ENCODE measurements around the gene FUOM. TPM values are rescaled to one million over a fixed set of nuclear protein-coding genes. Genes with fewer than 3 reads are reported as not detected.

FUOM gene
- total and polyA plus RNA-seq, 9 of the 15 experiments (the other 6 are each of a cell fraction or from before 2014, with no cell fraction given): 1.8 to 96.1 (median 27.0) TPM

DNA sequence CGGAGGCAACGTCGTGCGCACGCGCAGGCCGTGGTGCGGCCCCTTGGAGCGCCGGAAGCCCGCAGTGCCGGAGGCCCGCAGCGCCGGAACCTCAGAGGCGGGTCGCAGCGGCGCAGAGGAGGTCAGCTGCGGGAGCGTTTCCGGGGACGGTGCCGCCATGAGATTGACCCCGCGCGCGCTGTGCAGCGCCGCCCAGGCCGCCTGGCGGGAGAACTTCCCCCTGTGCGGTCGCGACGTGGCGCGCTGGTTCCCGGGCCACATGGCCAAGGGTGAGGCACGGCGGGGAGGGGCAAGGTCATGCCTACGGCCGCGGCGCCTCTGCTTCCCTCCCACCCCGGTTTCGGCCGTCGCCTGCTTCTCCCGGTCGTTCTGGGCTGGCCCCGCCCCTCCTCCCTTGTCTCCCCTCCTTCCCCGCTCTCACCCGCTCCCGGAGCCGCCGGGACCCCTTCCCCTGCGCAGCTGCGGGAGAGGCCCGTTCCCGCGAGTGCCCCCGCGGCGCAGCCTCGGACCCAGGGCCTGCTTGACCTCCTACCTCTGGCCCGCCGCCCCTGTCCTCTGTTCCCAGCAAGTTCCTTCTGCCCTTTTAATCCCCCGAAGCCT lies 36.3 kb upstream of the FUOM start, which contains the start of gene MTG1 (continued):
- TF ChIP-seq BCOR (IDR thresholded peaks at IDR 0.05): 0 out of 2 replicates have a peak, but pooled peaks have one; percentile 7
- no peak for TF ChIP-seq HIVEP1 (CRISPR knock-in tag; IDR thresholded peaks at IDR 0.05)
- TF ChIP-seq, protein P1, sequence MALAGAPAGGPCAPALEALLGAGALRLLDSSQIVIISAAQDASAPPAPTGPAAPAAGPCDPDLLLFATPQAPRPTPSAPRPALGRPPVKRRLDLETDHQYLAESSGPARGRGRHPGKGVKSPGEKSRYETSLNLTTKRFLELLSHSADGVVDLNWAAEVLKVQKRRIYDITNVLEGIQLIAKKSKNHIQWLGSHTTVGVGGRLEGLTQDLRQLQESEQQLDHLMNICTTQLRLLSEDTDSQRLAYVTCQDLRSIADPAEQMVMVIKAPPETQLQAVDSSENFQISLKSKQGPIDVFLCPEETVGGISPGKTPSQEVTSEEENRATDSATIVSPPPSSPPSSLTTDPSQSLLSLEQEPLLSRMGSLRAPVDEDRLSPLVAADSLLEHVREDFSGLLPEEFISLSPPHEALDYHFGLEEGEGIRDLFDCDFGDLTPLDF (CRISPR knock-in tag; IDR thresholded peaks at IDR 0.05): peak; percentile 93
- TF ChIP-seq ZNF444 (CRISPR knock-in tag; IDR thresholded peaks at IDR 0.05): no peak
- 0 out of 2 replicates have a peak, but pooled peaks have one; percentile 33 for TF ChIP-seq HLTF (IDR thresholded peaks at IDR 0.05)
- no peak for TF ChIP-seq NFATC3 (IDR thresholded peaks at IDR 0.05)
- TF ChIP-seq, protein P2, sequence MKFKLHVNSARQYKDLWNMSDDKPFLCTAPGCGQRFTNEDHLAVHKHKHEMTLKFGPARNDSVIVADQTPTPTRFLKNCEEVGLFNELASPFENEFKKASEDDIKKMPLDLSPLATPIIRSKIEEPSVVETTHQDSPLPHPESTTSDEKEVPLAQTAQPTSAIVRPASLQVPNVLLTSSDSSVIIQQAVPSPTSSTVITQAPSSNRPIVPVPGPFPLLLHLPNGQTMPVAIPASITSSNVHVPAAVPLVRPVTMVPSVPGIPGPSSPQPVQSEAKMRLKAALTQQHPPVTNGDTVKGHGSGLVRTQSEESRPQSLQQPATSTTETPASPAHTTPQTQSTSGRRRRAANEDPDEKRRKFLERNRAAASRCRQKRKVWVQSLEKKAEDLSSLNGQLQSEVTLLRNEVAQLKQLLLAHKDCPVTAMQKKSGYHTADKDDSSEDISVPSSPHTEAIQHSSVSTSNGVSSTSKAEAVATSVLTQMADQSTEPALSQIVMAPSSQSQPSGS (CRISPR knock-in tag; IDR thresholded peaks at IDR 0.05): no peak
- TF ChIP-seq CEBPG (CRISPR knock-in tag; IDR thresholded peaks at IDR 0.05): no peak
- TF ChIP-seq CEBPG (tag; conservative IDR thresholded peaks at IDR 0.05 in 1 of 2, IDR thresholded peaks at IDR 0.05 in 1 of 2): no peak
- TF ChIP-seq, protein P3, sequence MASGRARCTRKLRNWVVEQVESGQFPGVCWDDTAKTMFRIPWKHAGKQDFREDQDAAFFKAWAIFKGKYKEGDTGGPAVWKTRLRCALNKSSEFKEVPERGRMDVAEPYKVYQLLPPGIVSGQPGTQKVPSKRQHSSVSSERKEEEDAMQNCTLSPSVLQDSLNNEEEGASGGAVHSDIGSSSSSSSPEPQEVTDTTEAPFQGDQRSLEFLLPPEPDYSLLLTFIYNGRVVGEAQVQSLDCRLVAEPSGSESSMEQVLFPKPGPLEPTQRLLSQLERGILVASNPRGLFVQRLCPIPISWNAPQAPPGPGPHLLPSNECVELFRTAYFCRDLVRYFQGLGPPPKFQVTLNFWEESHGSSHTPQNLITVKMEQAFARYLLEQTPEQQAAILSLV (tag; IDR thresholded peaks at IDR 0.05): no peak
- no peak for TF ChIP-seq EWSR1 (IDR thresholded peaks at IDR 0.05; ENCODE audit: borderline replicate concordance, low read depth, partially characterized antibody)
- TF ChIP-seq PHTF2 (CRISPR knock-in tag; IDR thresholded peaks at IDR 0.05): no peak
- TF ChIP-seq, protein P4, sequence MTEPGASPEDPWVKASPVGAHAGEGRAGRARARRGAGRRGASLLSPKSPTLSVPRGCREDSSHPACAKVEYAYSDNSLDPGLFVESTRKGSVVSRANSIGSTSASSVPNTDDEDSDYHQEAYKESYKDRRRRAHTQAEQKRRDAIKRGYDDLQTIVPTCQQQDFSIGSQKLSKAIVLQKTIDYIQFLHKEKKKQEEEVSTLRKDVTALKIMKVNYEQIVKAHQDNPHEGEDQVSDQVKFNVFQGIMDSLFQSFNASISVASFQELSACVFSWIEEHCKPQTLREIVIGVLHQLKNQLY (CRISPR knock-in tag; conservative IDR thresholded peaks at IDR 0.05): no peak
- no peak for TF ChIP-seq RUNX1 (IDR thresholded peaks at IDR 0.05; ENCODE audit: low read depth)
- TF ChIP-seq RBM34 (IDR thresholded peaks at IDR 0.05; ENCODE audit: borderline replicate concordance, insufficient read depth, low read length): 0 out of 2 replicates have a peak, but pooled peaks have one; percentile 88
- TF ChIP-seq, protein P5, sequence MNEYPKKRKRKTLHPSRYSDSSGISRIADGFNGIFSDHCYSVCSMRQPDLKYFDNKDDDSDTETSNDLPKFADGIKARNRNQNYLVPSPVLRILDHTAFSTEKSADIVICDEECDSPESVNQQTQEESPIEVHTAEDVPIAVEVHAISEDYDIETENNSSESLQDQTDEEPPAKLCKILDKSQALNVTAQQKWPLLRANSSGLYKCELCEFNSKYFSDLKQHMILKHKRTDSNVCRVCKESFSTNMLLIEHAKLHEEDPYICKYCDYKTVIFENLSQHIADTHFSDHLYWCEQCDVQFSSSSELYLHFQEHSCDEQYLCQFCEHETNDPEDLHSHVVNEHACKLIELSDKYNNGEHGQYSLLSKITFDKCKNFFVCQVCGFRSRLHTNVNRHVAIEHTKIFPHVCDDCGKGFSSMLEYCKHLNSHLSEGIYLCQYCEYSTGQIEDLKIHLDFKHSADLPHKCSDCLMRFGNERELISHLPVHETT (CRISPR knock-in tag; conservative IDR thresholded peaks at IDR 0.05 in 1 of 2, IDR thresholded peaks at IDR 0.05 in 1 of 2): peak in 1 of 2 experiments; percentile 98; a peak in 2 of 4 replicates

Measured in K562 (cell line).